ENCODE results near the gene OGFOD3. TPM values are rescaled to one million over a fixed set of nuclear protein-coding genes. Genes with fewer than 3 reads are reported as not detected.

The OGFOD3 gene
- total RNA-seq, 1 donor from 2014 or later = 35.6 TPM

DNA sequence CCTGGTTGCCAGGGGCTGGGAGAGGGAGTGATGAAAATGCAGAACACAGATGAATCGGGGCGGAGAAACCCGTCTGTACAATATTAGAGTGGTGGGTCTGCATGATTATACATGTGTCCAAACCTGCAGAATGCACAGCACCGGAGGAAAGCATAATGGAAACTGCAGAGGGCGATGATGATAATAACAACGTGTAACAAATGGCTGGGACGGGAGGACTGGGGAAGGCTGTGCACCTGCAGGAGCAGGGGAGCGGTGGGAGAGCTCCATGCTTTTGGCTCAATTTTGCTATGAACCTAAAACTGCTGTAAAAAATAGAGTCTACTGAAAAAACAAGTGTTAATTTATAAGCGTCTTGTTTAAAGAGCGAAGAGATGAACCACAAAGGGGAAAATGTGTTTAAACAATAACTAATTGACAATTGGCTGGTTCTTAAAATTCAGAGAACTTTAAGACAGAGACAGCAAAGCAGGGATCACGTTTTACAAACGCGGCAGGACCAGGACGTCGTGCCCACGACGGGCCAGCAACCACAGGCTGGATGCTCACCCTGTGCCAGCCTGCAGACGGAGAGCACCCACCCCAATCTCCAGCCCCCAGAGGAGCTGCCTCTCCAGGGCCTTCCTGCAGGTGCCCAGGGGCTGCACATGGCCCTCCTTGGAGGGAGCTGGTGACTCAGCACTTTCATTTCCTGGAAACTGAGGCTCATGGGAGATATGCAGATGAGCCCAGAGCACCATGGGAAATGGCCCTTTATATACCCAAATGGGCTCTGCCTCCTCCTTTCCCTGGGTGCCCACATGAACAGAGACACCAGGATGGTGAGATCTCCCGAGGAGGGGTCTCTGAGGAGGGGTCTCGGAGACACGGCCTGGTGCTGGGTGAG is 59.7 kb downstream of the OGFOD3 start, which contains the start of gene TEX19:
TEX19 (plus strand) TSS at position 783 of the 886 bp plus-strand sequence. CDS start 2,904 bp downstream, outside the sequence.
- Mint-ChIP-seq H3K4me1 (peaks cover 8% of the 10 kb centered on the region), H3K27ac (ENCODE audit: unreplicated experiment) (no peak within 1 kb of the TSS), H3K36me3 (ENCODE audit: low read depth) (no peaks in the 10 kb centered on the region), H3K27me3 (ENCODE audit: low read depth) (peaks cover 3% of the 10 kb centered on the region), H3K9me3 (no peaks in the 10 kb centered on the region), H3K4me3 (no peak within 1 kb of the TSS)
- TF ChIP-seq, protein P1, sequence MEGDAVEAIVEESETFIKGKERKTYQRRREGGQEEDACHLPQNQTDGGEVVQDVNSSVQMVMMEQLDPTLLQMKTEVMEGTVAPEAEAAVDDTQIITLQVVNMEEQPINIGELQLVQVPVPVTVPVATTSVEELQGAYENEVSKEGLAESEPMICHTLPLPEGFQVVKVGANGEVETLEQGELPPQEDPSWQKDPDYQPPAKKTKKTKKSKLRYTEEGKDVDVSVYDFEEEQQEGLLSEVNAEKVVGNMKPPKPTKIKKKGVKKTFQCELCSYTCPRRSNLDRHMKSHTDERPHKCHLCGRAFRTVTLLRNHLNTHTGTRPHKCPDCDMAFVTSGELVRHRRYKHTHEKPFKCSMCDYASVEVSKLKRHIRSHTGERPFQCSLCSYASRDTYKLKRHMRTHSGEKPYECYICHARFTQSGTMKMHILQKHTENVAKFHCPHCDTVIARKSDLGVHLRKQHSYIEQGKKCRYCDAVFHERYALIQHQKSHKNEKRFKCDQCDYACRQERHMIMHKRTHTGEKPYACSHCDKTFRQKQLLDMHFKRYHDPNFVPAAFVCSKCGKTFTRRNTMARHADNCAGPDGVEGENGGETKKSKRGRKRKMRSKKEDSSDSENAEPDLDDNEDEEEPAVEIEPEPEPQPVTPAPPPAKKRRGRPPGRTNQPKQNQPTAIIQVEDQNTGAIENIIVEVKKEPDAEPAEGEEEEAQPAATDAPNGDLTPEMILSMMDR (conservative IDR thresholded peaks at IDR 0.05) = no peak
- DNase-seq (ENCODE audit: low read depth, low spot score) = no peak

DNA sequence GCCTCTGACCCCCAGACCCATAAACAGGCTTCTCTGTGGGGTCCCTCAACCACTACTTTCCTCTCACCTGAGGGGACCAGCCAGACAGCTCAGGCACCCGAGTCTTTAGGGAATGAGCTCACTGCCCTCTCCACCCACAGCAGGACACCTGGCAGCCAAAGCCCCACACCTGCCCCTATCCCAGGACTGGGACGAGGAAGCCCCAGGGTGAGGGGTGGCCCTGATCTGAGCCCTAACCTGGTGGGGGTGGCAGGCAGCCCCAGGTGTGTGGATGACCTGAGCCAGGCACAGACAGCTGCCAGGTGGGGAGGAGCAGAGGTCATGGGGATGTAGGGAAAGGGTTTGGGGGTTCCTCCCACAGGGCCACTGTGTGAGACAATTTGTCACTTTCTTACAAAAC is 61.0 kb downstream of the OGFOD3 start:
- Mint-ChIP-seq H3K36me3 (ENCODE audit: low read depth) (no peaks in the 10 kb centered on the region), H3K27me3 (ENCODE audit: low read depth) (peaks cover 3% of the 10 kb centered on the region), H3K4me3 (no peak overlapping the region), H3K27ac (ENCODE audit: unreplicated experiment) (no peak overlapping the region), H3K9me3 (no peaks in the 10 kb centered on the region), H3K4me1 (peaks cover 8% of the 10 kb centered on the region)
- no peak for DNase-seq (ENCODE audit: low read depth, low spot score)
- TF ChIP-seq, protein P1 (conservative IDR thresholded peaks at IDR 0.05) = no peak

DNA sequence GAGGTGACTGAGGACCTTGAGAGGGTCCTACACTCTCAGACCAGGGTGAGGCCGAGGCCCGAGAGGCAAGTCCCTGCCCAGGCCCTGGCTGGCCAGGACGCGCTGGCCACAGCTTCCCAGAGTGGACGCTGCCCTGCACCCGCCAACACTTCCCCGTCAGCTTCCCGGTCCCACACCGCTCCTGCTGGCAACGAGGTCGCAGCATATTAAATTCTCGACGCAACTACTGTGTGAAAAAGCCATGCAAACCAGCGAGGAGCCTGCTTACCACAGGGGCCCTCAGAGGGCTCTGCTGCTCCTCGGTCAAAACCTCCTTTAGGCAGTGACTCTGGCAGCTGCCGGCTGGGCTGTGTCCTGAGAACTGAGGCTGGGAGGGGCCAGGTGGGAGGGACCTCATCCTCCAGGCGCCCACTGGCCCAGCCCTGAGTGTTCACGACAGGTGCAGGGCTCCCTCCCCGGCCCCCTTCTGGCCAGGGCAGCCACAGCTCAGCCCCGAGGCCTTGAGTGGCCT is 61.5 kb downstream of the OGFOD3 start:
- H3K27me3 Mint-ChIP-seq (ENCODE audit: low read depth) = peaks cover 2% of the 10 kb centered on the region
- no peak overlapping the region for H3K4me3 Mint-ChIP-seq
- peaks cover 8% of the 10 kb centered on the region for H3K4me1 Mint-ChIP-seq
- TF ChIP-seq, protein P1 (conservative IDR thresholded peaks at IDR 0.05) = no peak
- DNase-seq (ENCODE audit: low read depth, low spot score) = no peak
- no peaks in the 10 kb centered on the region for H3K36me3 Mint-ChIP-seq (ENCODE audit: low read depth)
- no peak overlapping the region for H3K27ac Mint-ChIP-seq (ENCODE audit: unreplicated experiment)
- no peaks in the 10 kb centered on the region for H3K9me3 Mint-ChIP-seq

DNA sequence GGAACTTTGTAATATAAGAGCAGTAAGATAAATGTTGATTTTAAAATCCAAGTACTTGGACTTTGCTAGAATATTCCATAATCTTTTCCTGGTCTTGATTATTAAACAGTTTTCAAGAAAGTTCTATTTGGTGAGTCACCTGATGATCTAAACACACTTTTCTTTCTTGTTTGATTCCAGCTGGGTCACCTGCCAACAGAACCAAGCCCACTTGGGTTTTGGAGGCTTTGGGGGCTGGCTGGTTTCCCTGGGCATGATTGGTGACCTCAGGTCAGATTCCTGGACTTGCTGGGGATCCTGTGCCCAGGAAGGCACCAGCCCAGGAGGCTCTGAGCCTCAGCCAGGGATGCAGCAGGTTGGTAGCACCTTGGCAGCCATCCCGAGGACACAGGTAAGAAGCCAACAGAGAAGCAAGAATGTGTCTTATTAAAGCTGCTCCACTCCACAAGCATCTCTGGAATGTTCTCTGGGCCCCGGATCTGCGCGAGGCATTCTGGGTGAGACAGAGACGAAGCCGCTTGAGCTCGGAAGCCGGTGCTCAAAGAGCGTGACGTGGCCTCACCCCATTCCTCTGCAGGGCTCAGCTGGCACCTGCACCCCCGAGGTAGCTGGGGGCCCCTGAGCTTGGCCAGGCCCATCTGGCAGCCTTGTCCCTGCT is 62.5 kb downstream of the OGFOD3 start:
- H3K27me3 Mint-ChIP-seq (ENCODE audit: low read depth) = no peaks in the 10 kb centered on the region
- no peak overlapping the region for H3K27ac Mint-ChIP-seq (ENCODE audit: unreplicated experiment)
- H3K4me1 Mint-ChIP-seq = peaks cover 8% of the 10 kb centered on the region
- H3K4me3 Mint-ChIP-seq = no peak overlapping the region
- no peak for DNase-seq (ENCODE audit: low read depth, low spot score)
- H3K36me3 Mint-ChIP-seq (ENCODE audit: low read depth) = no peaks in the 10 kb centered on the region
- no peaks in the 10 kb centered on the region for H3K9me3 Mint-ChIP-seq
- TF ChIP-seq, protein P1 (conservative IDR thresholded peaks at IDR 0.05) = no peak

DNA sequence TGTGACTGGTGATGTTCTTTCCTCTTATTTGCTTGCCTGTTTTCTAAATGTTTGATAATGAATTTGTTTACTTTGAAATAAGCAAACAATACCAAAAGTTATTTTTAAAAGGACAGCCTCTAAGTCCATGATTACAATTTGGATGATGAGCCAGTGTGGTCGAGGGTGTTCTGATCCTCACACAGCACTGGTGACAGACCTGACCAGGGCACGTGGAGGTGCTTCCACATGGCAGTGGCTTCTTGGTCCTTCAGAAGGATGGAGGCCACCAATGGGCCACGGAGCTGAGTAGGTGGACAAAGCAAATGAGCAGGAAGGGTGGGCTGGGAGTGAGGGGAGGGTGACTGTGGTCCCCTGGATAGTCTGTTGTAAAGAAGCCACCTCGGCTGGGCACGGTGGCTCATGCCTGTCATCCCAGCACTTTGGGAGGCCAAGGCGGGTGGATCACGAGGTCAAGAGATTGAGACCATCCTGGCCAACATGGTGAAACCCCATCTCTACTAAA is 63.5 kb downstream of the OGFOD3 start:
- Mint-ChIP-seq H3K9me3 (no peaks in the 10 kb centered on the region), H3K4me1 (peaks cover 8% of the 10 kb centered on the region), H3K27me3 (ENCODE audit: low read depth) (no peaks in the 10 kb centered on the region), H3K36me3 (ENCODE audit: low read depth) (no peaks in the 10 kb centered on the region), H3K4me3 (no peak overlapping the region), H3K27ac (ENCODE audit: unreplicated experiment) (no peak overlapping the region)
- TF ChIP-seq, protein P1 (conservative IDR thresholded peaks at IDR 0.05) = no peak
- no peak for DNase-seq (ENCODE audit: low read depth, low spot score)
